ENCODE results near the gene AFF3.

The AFF3 gene

GRCh38 chr2:99921903-99922302 is 220.5 kb downstream of the AFF3 start:
- Histone ChIP-seq H3K27me3 (ENCODE audit: insufficient read depth, low read length) (no peaks in the 10 kb centered on the region), H3K4me3 (ENCODE audit: low read depth, low read length, poor library complexity, severe bottlenecking) (no peak overlapping the region), H3K4me2 (ENCODE audit: low read length) (no peak overlapping the region)

GRCh38 chr2:99918389-99918788 is 224.0 kb downstream of the AFF3 start:
- Histone ChIP-seq H3K9me3 (ENCODE audit: low read length) (no peaks in the 10 kb centered on the region), H3K9me2 (ENCODE audit: low read depth, low read length) (no peaks in the 10 kb centered on the region)
- TF ChIP-seq CTCF (IDR thresholded peaks at IDR 0.05; ENCODE audit: low read length), result no peak
- TF ChIP-seq EZH2 (IDR thresholded peaks at IDR 0.05; ENCODE audit: borderline replicate concordance, low read length), result no peak

More at GRCh38 chr2:99921903-99922302, 220.5 kb downstream of the AFF3 start:
- no peaks in the 10 kb centered on the region for H3K9me2 ChIP-seq (ENCODE audit: low read depth, low read length)
- no peaks in the 10 kb centered on the region for H3K4me1 ChIP-seq (ENCODE audit: insufficient read depth, low read length, severe bottlenecking)
- H3K79me2 ChIP-seq (ENCODE audit: insufficient read depth, low read length), result peaks cover 43% of the 10 kb centered on the region
- H3K27ac ChIP-seq (ENCODE audit: low read depth, low read length, poor library complexity, severe bottlenecking), result no peak overlapping the region
- TF ChIP-seq CTCF (IDR thresholded peaks at IDR 0.05; ENCODE audit: low read length), result no peak
- TF ChIP-seq EZH2 (IDR thresholded peaks at IDR 0.05; ENCODE audit: borderline replicate concordance, low read length), result no peak
- no peak overlapping the region for H3K9ac ChIP-seq (ENCODE audit: low read length)
- no peaks in the 10 kb centered on the region for H3K9me3 ChIP-seq (ENCODE audit: low read length)
- no peak overlapping the region for H2AFZ ChIP-seq (ENCODE audit: low read length)
- 0 out of 2 replicates have a peak, but pooled peaks cover 2% of the 10 kb centered on the region for H4K20me1 ChIP-seq (ENCODE audit: insufficient read depth, low read length)
- no peaks in the 10 kb centered on the region for H3F3A ChIP-seq (ENCODE audit: insufficient read depth, low read length)
- H3K36me3 ChIP-seq (ENCODE audit: insufficient read depth, low read length), result peaks cover 73% of the 10 kb centered on the region

GRCh38 chr2:99915108-99915675 is 227.2 kb downstream of the AFF3 start:
- H3K27me3 ChIP-seq (ENCODE audit: insufficient read depth, low read length), result no peaks in the 10 kb centered on the region
- TF ChIP-seq EZH2 (IDR thresholded peaks at IDR 0.05; ENCODE audit: borderline replicate concordance, low read length) (no peak), CTCF (IDR thresholded peaks at IDR 0.05; ENCODE audit: low read length) (no peak)
- H3K4me2 ChIP-seq (ENCODE audit: low read length), result no peak overlapping the region
- H3K36me3 ChIP-seq (ENCODE audit: insufficient read depth, low read length), result peaks cover 69% of the 10 kb centered on the region
- no peak overlapping the region for H3K4me3 ChIP-seq (ENCODE audit: low read depth, low read length, poor library complexity, severe bottlenecking)
- H3K4me1 ChIP-seq (ENCODE audit: insufficient read depth, low read length, severe bottlenecking), result no peaks in the 10 kb centered on the region
- no peaks in the 10 kb centered on the region for H3F3A ChIP-seq (ENCODE audit: insufficient read depth, low read length)
- H3K9ac ChIP-seq (ENCODE audit: low read length), result no peak overlapping the region
- H2AFZ ChIP-seq (ENCODE audit: low read length), result no peak overlapping the region
- H3K9me2 ChIP-seq (ENCODE audit: low read depth, low read length), result no peaks in the 10 kb centered on the region
- peaks cover 25% of the 10 kb centered on the region for H3K79me2 ChIP-seq (ENCODE audit: insufficient read depth, low read length)
- no peak overlapping the region for H3K27ac ChIP-seq (ENCODE audit: low read depth, low read length, poor library complexity, severe bottlenecking)
- H4K20me1 ChIP-seq (ENCODE audit: insufficient read depth, low read length), result 0 out of 2 replicates have a peak, but pooled peaks cover 2% of the 10 kb centered on the region
- no peaks in the 10 kb centered on the region for H3K9me3 ChIP-seq (ENCODE audit: low read length)

More at GRCh38 chr2:99918389-99918788, 224.0 kb downstream of the AFF3 start:
- Histone ChIP-seq H3K36me3 (ENCODE audit: insufficient read depth, low read length) (peaks cover 69% of the 10 kb centered on the region), H3K4me3 (ENCODE audit: low read depth, low read length, poor library complexity, severe bottlenecking) (no peak overlapping the region), H3K4me2 (ENCODE audit: low read length) (no peak overlapping the region), H2AFZ (ENCODE audit: low read length) (no peak overlapping the region), H3K27ac (ENCODE audit: low read depth, low read length, poor library complexity, severe bottlenecking) (no peak overlapping the region), H3K4me1 (ENCODE audit: insufficient read depth, low read length, severe bottlenecking) (no peaks in the 10 kb centered on the region), H3K27me3 (ENCODE audit: insufficient read depth, low read length) (no peaks in the 10 kb centered on the region), H4K20me1 (ENCODE audit: insufficient read depth, low read length) (0 out of 2 replicates have a peak, but pooled peaks cover 2% of the 10 kb centered on the region), H3K79me2 (ENCODE audit: insufficient read depth, low read length) (peaks cover 43% of the 10 kb centered on the region), H3K9ac (ENCODE audit: low read length) (no peak overlapping the region), H3F3A (ENCODE audit: insufficient read depth, low read length) (no peaks in the 10 kb centered on the region)

Measured in OCI-LY1 (cell line).